Thyroid gland (tissue), 4 donors: ENCODE measurements around the gene KCNIP4.

Experiments
- CTCF ChIP-seq, 6 experiments: fragments of 200-600 bp in 3 of 6; fragments of 450-650 bp in 3 of 6; sonication (generic) in 3 of 6; IDR thresholded peaks; one replicate each; pipeline ENCODE4 v1.5.1; 2016 to 2019; ENCODE audit warnings: antibody characterized with exemption in 6 of 6, mild to moderate bottlenecking in 2 of 6, inconsistent platforms in 1 of 6, moderate library complexity in 1 of 6
- POLR2A ChIP-seq, 2 donors: fragments of 450-650 bp; IDR thresholded peaks; one replicate each; pipeline ENCODE4 v1.6.1; 2017; ENCODE audit warnings: antibody characterized with exemption in 2 of 2, mild to moderate bottlenecking in 2 of 2, moderate library complexity in 1 of 2

- TF ChIP-seq POLR2A (IDR thresholded peaks at IDR 0.05) (no peak), CTCF (IDR thresholded peaks at IDR 0.05) (no peak)
Observed at GRCh38 chr4:21077967-21078366, 870.6 kb downstream of the KCNIP4 start.
